K562 (cell line): ENCODE measurements around the gene HORMAD1. TPM values are rescaled to one million over a fixed set of nuclear protein-coding genes. Genes with fewer than 3 reads are reported as not detected.

Source experiments
- ATF6 ChIP-seq: sonication (generic); formaldehyde crosslinking; IDR thresholded peaks from 2 replicates; pipeline ENCODE4 v1.4.0; 2020; ENCODE audit warnings: mild to moderate bottlenecking, missing genetic modification reagents
- ETV5 ChIP-seq: sonication (generic); formaldehyde crosslinking; IDR thresholded peaks from 2 replicates; pipeline ENCODE4 v1.4.0; 2020; ENCODE audit warnings: low read depth, mild to moderate bottlenecking, missing genetic modification reagents
- ETV6 ChIP-seq, 3 experiments: fragments of 150-350 bp in 1 of 3; sonication (generic) in 1 of 3; formaldehyde crosslinking in 1 of 3; IDR thresholded peaks; 2 replicates each; pipeline versions ENCODE4 v1.6.1 to v1.8.0; 2014 to 2022; ENCODE audit warnings: borderline replicate concordance in 2 of 3, low read depth in 2 of 3, antibody characterized with exemption in 1 of 3, low read length in 1 of 3, mild to moderate bottlenecking in 1 of 3, missing genetic modification reagents in 1 of 3
- FOSL1 ChIP-seq: fragments of 200-800 bp; sonication (Bioruptor generic); conservative IDR thresholded peaks from 2 replicates; pipeline ENCODE4 v1.6.1; 2016; ENCODE audit warnings: missing genetic modification characterization, missing compliant biosample characterization
- L3MBTL2 ChIP-seq: fragments of 450-650 bp; IDR thresholded peaks from 2 replicates; pipeline ENCODE4 v1.6.1; 2016; ENCODE audit warnings: mild to moderate bottlenecking, moderate library complexity
- MBD2 ChIP-seq: sonication (generic); IDR thresholded peaks from 2 replicates; pipeline ENCODE4 v1.6.1; 2016; ENCODE audit warnings: low read depth, borderline replicate concordance
- PML ChIP-seq: IDR thresholded peaks from 2 replicates; pipeline ENCODE4 v1.6.1; 2012; ENCODE audit warnings: low read length, inconsistent platforms
- PRMT5 ChIP-seq: sonication (generic); formaldehyde crosslinking; IDR thresholded peaks from 2 replicates; pipeline ENCODE4 v1.5.0; 2020; ENCODE audit warnings: missing genetic modification reagents
- RBM15 ChIP-seq: fragments of 200-400 bp; formaldehyde crosslinking; IDR thresholded peaks from 2 replicates; pipeline ENCODE4 v1.6.1; 2018; ENCODE audit warnings: mild to moderate bottlenecking, low read length, moderate library complexity; ENCODE audit not compliant: insufficient read depth
- SMARCA4 ChIP-seq: fragments of 450-650 bp; IDR thresholded peaks from 2 replicates; pipeline ENCODE4 v1.6.1; 2016
- SMARCE1 ChIP-seq: fragments of 450-650 bp; IDR thresholded peaks from 2 replicates; pipeline ENCODE4 v1.7.1; 2016; ENCODE audit warnings: mild to moderate bottlenecking
- TAF7 ChIP-seq: fragments of 450-650 bp; IDR thresholded peaks from 2 replicates; pipeline ENCODE4 v1.6.1; 2016; ENCODE audit warnings: missing genetic modification characterization, missing compliant biosample characterization
- TAF9B ChIP-seq: fragments of 450-650 bp; IDR thresholded peaks from 2 replicates; pipeline ENCODE4 v1.6.1; 2018; ENCODE audit warnings: mild to moderate bottlenecking; ENCODE audit not compliant: partially characterized antibody
- TBP ChIP-seq: optimal IDR thresholded peaks from 2 replicates; pipeline ENCODE3; 2011; ENCODE audit warnings: low read depth, low read length, improper control_type of control experiment
- ZNF224 ChIP-seq: sonication (generic); formaldehyde crosslinking; IDR thresholded peaks from 2 replicates; pipeline ENCODE4 v1.8.0; 2022; ENCODE audit warnings: mild to moderate bottlenecking, missing genetic modification reagents
- ZNF584 ChIP-seq: fragments of 200-800 bp; sonication (Bioruptor generic); IDR thresholded peaks from 2 replicates; pipeline ENCODE4 v1.6.1; 2016; ENCODE audit warnings: low read depth, mild to moderate bottlenecking, missing genetic modification characterization, missing compliant biosample characterization
- polyA plus RNA-seq, 8 experiments: library from polyadenylated mRNA; depleted of rRNA in 4 of 8; stranded (reverse) in 5 of 8; unstranded in 3 of 8; fragments of >200 nt; fragmentation: Nextera tagmentation in 2 of 8; fragmentation: Illumina TruSeq in 1 of 8; extraction: Ambion mirVana in 2 of 8; extraction: Trizol in 1 of 8; gene quantifications; 2 replicates each; pipeline versions ENCODE4 v1.2.1 to v1.2.3, GENCODE V29; 2011 to 2014; ENCODE audit warnings: inconsistent platforms in 1 of 8, missing spikeins in 1 of 8
- total RNA-seq, 7 experiments: library from RNA; depleted of rRNA in 6 of 7; stranded (reverse); fragments of >200 nt in 6 of 7; fragmentation: Illumina TruSeq in 2 of 7; extraction: Trizol in 2 of 7; gene quantifications; 2 replicates each; pipeline versions ENCODE4 v1.2.1 to v1.2.3, GENCODE V29; 2011 to 2021; ENCODE audit warnings: low replicate concordance in 1 of 7
- TF ChIP-seq, protein P1 (sequence below): fragments of 250-450 bp; sonication (Bioruptor Pico); IDR thresholded peaks from 2 replicates; pipeline ENCODE4 v1.5.0; 2021
- TF ChIP-seq, protein P2 (sequence below): fragments of 450-650 bp; IDR thresholded peaks from 2 replicates; pipeline ENCODE4 v1.7.0; 2016; ENCODE audit warnings: borderline replicate concordance
- TF ChIP-seq, protein P3 (sequence below), 2 experiments: fragments of 450-650 bp in 1 of 2; sonication (generic) in 1 of 2; formaldehyde crosslinking in 1 of 2; IDR thresholded peaks in 1 of 2; conservative IDR thresholded peaks in 1 of 2; 2 replicates each; pipeline versions ENCODE4 v1.6.1 to v1.8.1; 2016 to 2023; ENCODE audit warnings: mild to moderate bottlenecking in 2 of 2, moderate library complexity in 2 of 2, inconsistent platforms in 1 of 2, missing genetic modification reagents in 1 of 2
- TF ChIP-seq, protein P4 (sequence below): fragments of 250-450 bp; sonication (Bioruptor Pico); IDR thresholded peaks from 2 replicates; pipeline ENCODE4 v1.4.0; 2020; ENCODE audit warnings: mild to moderate bottlenecking, moderate library complexity

The HORMAD1 gene
- total and polyA plus RNA-seq, 9 of the 15 experiments (the other 6 are each of a cell fraction or from before 2014, with no cell fraction given) = not detected

- TF ChIP-seq, protein P1, sequence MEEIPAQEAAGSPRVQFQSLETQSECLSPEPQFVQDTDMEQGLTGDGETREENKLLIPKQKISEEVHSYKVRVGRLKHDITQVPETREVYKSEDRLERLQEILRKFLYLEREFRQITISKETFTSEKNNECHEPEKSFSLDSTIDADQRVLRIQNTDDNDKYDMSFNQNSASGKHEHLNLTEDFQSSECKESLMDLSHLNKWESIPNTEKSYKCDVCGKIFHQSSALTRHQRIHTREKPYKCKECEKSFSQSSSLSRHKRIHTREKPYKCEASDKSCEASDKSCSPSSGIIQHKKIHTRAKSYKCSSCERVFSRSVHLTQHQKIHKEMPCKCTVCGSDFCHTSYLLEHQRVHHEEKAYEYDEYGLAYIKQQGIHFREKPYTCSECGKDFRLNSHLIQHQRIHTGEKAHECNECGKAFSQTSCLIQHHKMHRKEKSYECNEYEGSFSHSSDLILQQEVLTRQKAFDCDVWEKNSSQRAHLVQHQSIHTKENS (CRISPR knock-in tag) = no peak
- peak; percentile 9 for TF ChIP-seq TAF9B
- TF ChIP-seq SMARCA4 = peak; percentile 56; the same call in 1 of the 2 replicates
- no peak for TF ChIP-seq ZNF224
- no peak for TF ChIP-seq ETV6 (IDR thresholded peaks at IDR 0.05; ENCODE audit: borderline replicate concordance in 1 of 2, low read depth in 2 of 2, low read length in 1 of 2)
- no peak for TF ChIP-seq ETV6 (CRISPR knock-in tag; IDR thresholded peaks at IDR 0.05; ENCODE audit: borderline replicate concordance)
- TF ChIP-seq PRMT5 (CRISPR knock-in tag) = no peak
- TF ChIP-seq TAF7 = peak; percentile 48; the same call in 1 of the 2 replicates
- TF ChIP-seq, protein P2, sequence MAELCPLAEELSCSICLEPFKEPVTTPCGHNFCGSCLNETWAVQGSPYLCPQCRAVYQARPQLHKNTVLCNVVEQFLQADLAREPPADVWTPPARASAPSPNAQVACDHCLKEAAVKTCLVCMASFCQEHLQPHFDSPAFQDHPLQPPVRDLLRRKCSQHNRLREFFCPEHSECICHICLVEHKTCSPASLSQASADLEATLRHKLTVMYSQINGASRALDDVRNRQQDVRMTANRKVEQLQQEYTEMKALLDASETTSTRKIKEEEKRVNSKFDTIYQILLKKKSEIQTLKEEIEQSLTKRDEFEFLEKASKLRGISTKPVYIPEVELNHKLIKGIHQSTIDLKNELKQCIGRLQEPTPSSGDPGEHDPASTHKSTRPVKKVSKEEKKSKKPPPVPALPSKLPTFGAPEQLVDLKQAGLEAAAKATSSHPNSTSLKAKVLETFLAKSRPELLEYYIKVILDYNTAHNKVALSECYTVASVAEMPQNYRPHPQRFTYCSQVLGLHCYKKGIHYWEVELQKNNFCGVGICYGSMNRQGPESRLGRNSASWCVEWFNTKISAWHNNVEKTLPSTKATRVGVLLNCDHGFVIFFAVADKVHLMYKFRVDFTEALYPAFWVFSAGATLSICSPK = no peak
- peak; percentile 53; the same call in 1 of the 2 replicates for TF ChIP-seq SMARCE1
- peak; percentile 58 for TF ChIP-seq L3MBTL2
- no peak for TF ChIP-seq RBM15
- TF ChIP-seq FOSL1 (tag) = peak; percentile 44; the same call in 1 of the 2 replicates
- no peak for TF ChIP-seq ATF6 (CRISPR knock-in tag)
- TF ChIP-seq, protein P3, sequence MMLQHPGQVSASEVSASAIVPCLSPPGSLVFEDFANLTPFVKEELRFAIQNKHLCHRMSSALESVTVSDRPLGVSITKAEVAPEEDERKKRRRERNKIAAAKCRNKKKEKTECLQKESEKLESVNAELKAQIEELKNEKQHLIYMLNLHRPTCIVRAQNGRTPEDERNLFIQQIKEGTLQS (IDR thresholded peaks at IDR 0.05) = no peak
- TF ChIP-seq, protein P3 (CRISPR knock-in tag; conservative IDR thresholded peaks at IDR 0.05) = no peak
- TF ChIP-seq, protein P4, sequence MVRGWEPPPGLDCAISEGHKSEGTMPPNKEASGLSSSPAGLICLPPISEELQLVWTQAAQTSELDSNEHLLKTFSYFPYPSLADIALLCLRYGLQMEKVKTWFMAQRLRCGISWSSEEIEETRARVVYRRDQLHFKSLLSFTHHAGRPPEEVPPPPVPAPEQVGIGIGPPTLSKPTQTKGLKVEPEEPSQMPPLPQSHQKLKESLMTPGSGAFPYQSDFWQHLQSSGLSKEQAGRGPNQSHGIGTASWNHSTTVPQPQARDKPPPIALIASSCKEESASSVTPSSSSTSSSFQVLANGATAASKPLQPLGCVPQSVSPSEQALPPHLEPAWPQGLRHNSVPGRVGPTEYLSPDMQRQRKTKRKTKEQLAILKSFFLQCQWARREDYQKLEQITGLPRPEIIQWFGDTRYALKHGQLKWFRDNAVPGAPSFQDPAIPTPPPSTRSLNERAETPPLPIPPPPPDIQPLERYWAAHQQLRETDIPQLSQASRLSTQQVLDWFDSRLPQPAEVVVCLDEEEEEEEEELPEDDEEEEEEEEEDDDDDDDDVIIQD = no peak
- TF ChIP-seq ETV5 (CRISPR knock-in tag) = no peak
- TF ChIP-seq ZNF584 (CRISPR knock-in tag) = no peak
- no peak for TF ChIP-seq MBD2
- TF ChIP-seq PML = no peak
- no peak for TF ChIP-seq TBP
These were observed 44.7 kb upstream of the HORMAD1 start, which contains the start of gene CTSS (continued) for GRCh38 chr1:150765296-150765976.
